Esophagus squamous epithelium (tissue), 5 donors: ENCODE data around the gene YBX3. TPM values are rescaled to one million over a fixed set of nuclear protein-coding genes. Genes with fewer than 3 reads are reported as not detected.

Experiments
- DNase-seq: peaks from one replicate; lab custom pipeline; 2025; lab: John Stamatoyannopoulos, UW
- H3K27ac ChIP-seq, 4 donors: fragments of 200-600 bp; sonication (generic); one replicate each; pipeline ENCODE4 v1.5.1; 2016 to 2019; ENCODE audit warnings: mild to moderate bottlenecking in 1 of 4
- H3K27me3 ChIP-seq, 4 donors: fragments of 200-600 bp; sonication (generic); 1 replicate in 3 of 4; 2 replicates in 1 of 4; pipeline versions ENCODE4 v1.5.1 to v1.6.0; 2017 to 2021; ENCODE audit warnings: antibody characterized with exemption in 1 of 4
- H3K36me3 ChIP-seq, 3 donors: fragments of 200-600 bp; sonication (generic); one replicate each; pipeline ENCODE4 v1.5.1; 2016 to 2019
- H3K4me1 ChIP-seq, 3 donors: fragments of 200-600 bp; sonication (generic); one replicate each; pipeline ENCODE4 v1.5.1; 2017 to 2019
- H3K4me3 ChIP-seq, 4 donors: fragments of 200-600 bp; sonication (generic); 1 replicate in 3 of 4; 2 replicates in 1 of 4; pipeline ENCODE4 v1.5.1; 2016 to 2019; ENCODE audit warnings: mild to moderate bottlenecking in 2 of 4, moderate library complexity in 1 of 4
- H3K9me3 ChIP-seq, 3 donors: fragments of 200-600 bp; sonication (generic); one replicate each; pipeline ENCODE4 v1.5.1; 2016 to 2019
- POLR2A ChIP-seq, 4 donors: fragments of 450-650 bp; IDR thresholded peaks; one replicate each; pipeline ENCODE4 v1.6.1; 2017; ENCODE audit warnings: antibody characterized with exemption in 4 of 4, mild to moderate bottlenecking in 4 of 4, moderate library complexity in 3 of 4
- WGBS, 2 donors: methylation state at CpG; one replicate each; pipeline ENCODE4 v1.1.5; 2018; 5-methylcytosine and 5-hydroxymethylcytosine counted together
- intact Hi-C: fragments of 100-400 bp; cut with DNase I; formaldehyde crosslinking; loops from one replicate; pipeline ENCODE4 v1.15.0; 2022
- total RNA-seq, 4 donors: library from RNA; depleted of rRNA; stranded (reverse); fragments of >200 nt; gene quantifications; one replicate each; pipeline ENCODE4 v1.1.0, GENCODE V29; 2016
- TF ChIP-seq, protein P1 (sequence below), 6 experiments: fragments of 450-650 bp in 4 of 6; fragments of 200-600 bp in 2 of 6; sonication (generic) in 2 of 6; IDR thresholded peaks; one replicate each; pipeline ENCODE4 v1.5.1; 2016 to 2019; ENCODE audit warnings: antibody characterized with exemption in 6 of 6, mild to moderate bottlenecking in 4 of 6, moderate library complexity in 4 of 6
- donor health status: DM: yes; HTN: yes; CAD: no.

The YBX3 gene
- total RNA-seq, 4 donors from 2014 or later = 318 to 484 (median 370) TPM

DNA sequence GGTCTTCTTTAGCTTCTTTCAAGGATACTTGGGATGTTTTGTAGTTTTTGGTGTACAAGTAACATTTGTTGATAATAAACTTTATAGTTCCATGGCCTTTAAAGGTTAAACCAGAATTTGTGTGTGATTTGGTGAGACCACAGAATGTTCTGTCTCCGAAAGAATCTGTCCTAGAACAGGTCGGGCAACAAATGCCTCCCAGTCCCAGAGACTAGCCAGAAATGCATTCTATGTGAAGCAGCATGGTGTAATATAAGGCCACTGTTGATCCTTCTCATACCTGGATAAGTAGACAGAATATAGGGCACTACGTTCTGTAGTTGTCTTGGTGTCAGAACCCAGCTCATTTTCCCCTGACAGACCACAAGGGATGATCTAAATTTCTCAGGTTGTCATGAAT is 59.3 kb downstream of the YBX3 start:
- no peak for DNase-seq
- Histone ChIP-seq H3K4me1 (peaks cover 0 to 14% (median 0%) of the 10 kb centered on the region in 3 donors), H3K9me3 (no peaks in the 10 kb centered on the region), H3K27me3 (no peaks in the 10 kb centered on the region), H3K4me3 (no peak overlapping the region), H3K27ac (no peak overlapping the region), H3K36me3 (no peaks in the 10 kb centered on the region)
- 61 to 88% methylated on average over 3 of the region's 3 CpGs for WGBS, 2 donors
- intact Hi-C loops = no loop called here
- TF ChIP-seq, protein P1, sequence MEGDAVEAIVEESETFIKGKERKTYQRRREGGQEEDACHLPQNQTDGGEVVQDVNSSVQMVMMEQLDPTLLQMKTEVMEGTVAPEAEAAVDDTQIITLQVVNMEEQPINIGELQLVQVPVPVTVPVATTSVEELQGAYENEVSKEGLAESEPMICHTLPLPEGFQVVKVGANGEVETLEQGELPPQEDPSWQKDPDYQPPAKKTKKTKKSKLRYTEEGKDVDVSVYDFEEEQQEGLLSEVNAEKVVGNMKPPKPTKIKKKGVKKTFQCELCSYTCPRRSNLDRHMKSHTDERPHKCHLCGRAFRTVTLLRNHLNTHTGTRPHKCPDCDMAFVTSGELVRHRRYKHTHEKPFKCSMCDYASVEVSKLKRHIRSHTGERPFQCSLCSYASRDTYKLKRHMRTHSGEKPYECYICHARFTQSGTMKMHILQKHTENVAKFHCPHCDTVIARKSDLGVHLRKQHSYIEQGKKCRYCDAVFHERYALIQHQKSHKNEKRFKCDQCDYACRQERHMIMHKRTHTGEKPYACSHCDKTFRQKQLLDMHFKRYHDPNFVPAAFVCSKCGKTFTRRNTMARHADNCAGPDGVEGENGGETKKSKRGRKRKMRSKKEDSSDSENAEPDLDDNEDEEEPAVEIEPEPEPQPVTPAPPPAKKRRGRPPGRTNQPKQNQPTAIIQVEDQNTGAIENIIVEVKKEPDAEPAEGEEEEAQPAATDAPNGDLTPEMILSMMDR (IDR thresholded peaks at IDR 0.05) = no peak
- no peak for TF ChIP-seq POLR2A (IDR thresholded peaks at IDR 0.05)

DNA sequence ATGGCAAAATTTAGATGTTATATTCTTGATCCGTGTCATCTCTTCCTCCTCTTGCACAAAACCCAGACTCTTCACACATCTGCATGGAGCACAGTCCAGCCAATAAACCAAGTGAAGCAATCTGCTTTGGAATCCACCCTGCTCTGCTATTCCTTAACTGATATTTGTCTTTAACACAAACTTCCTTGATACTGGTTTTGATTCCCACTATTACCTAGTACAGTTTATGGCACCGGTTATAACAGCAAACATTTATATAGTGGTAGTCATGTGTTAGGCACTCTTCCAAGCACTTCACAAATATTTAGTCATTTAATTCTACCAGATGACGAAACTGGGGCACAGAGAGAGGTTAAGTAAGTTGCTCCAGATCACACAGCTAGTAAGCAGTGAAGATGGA is 61.8 kb downstream of the YBX3 start:
- Histone ChIP-seq H3K4me1 (no peaks in the 10 kb centered on the region), H3K36me3 (no peaks in the 10 kb centered on the region), H3K9me3 (no peaks in the 10 kb centered on the region), H3K27me3 (no peaks in the 10 kb centered on the region), H3K4me3 (no peak overlapping the region), H3K27ac (no peak overlapping the region)
- 52 to 55% methylated on average over 3 of the region's 3 CpGs for WGBS, 2 donors
- intact Hi-C loops = no loop called here
- TF ChIP-seq, protein P1 (IDR thresholded peaks at IDR 0.05) = no peak
- no peak for TF ChIP-seq POLR2A (IDR thresholded peaks at IDR 0.05)
- no peak for DNase-seq

DNA sequence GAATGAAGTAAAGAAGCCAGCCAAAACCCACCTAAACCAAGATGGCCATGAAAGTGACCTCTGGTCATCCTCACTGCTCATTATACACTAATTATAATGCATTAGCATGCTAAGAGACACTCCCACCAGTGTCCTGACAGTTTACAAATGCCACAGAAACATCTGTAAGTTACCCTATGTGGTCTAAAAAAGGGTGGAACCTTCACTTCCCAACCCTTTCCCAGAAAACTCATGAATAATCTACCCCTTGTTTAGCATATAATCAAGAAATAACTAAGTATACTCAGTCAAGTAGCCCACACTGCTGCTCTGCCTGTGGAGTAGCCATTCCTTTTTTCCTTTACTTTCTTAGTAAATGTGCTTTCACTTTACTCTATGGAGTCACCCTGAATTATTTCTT is 69.1 kb downstream of the YBX3 start:
- no peak for TF ChIP-seq POLR2A (IDR thresholded peaks at IDR 0.05)
- TF ChIP-seq, protein P1 (IDR thresholded peaks at IDR 0.05) = no peak
- no peak for DNase-seq
- Histone ChIP-seq H3K9me3 (no peaks in the 10 kb centered on the region), H3K4me1 (no peaks in the 10 kb centered on the region), H3K4me3 (no peak overlapping the region), H3K36me3 (no peaks in the 10 kb centered on the region), H3K27ac (no peak overlapping the region), H3K27me3 (no peaks in the 10 kb centered on the region)
- intact Hi-C loops = no loop called here

- no peak for DNase-seq
- TF ChIP-seq POLR2A (IDR thresholded peaks at IDR 0.05) = no peak
- TF ChIP-seq, protein P1 (IDR thresholded peaks at IDR 0.05) = no peak
- Histone ChIP-seq H3K27me3 (no peaks in the 10 kb centered on the region), H3K4me3 (no peak overlapping the region), H3K4me1 (no peaks in the 10 kb centered on the region), H3K27ac (no peak overlapping the region), H3K9me3 (peaks cover 0 to under 1% (median 0%) of the 10 kb centered on the region in 3 donors), H3K36me3 (no peaks in the 10 kb centered on the region)
- intact Hi-C loops = no loop called here
- 67 to 75% methylated on average over 3 of the region's 3 CpGs for WGBS, 2 donors
Measured at GRCh38 chr12:10652192-10652591, 70.9 kb downstream of the YBX3 start.

Other genes starting within 250 kb of the YBX3 start
- under 1 TPM; 0.18 to 0.50 (median 0.30) TPM for gene EIF2S3B, start 217.4 kb downstream of the YBX3 start, total RNA-seq
- 10 to 100 TPM in 2 of 4 donors, 1 to 10 TPM in 2; 5.4 to 25.1 (median 9.8) TPM for gene MAGOHB, start 109.7 kb downstream of the YBX3 start, total RNA-seq
- 10 to 100 TPM in 1 of 4 donors, 1 to 10 TPM in 3; 3.4 to 11.7 (median 8.2) TPM for gene STYK1, start 49.3 kb downstream of the YBX3 start, total RNA-seq
- under 1 TPM in 1 of 4 donors, not detected in 3; 0.40 TPM for gene TAS2R7, start 79.3 kb upstream of the YBX3 start, total RNA-seq
- not detected for gene TAS2R8, start 84.0 kb upstream of the YBX3 start, total RNA-seq
- gene TAS2R9, start 86.8 kb upstream of the YBX3 start, total RNA-seq = under 1 TPM in 1 of 4 donors, not detected in 3; 0.66 TPM
- under 1 TPM in 2 of 4 donors, not detected in 2; 0.26 to 0.38 TPM for gene TAS2R10, start 103.0 kb upstream of the YBX3 start, total RNA-seq
- gene PRR4, start 126.2 kb upstream of the YBX3 start, total RNA-seq = 100 to 1,000 TPM in 1 of 4 donors, 1 to 10 TPM in 1, under 1 TPM in 1, not detected in 1; 0.76 to 159 (median 1.4) TPM
- gene PRH1, start 160.9 kb upstream of the YBX3 start, total RNA-seq = 10 to 100 TPM in 3 of 4 donors, 1 to 10 TPM in 1; 5.3 to 38.5 (median 11.6) TPM
- 1 to 10 TPM in 1 of 4 donors, under 1 TPM in 1, not detected in 2; 0.88 to 2.3 TPM for gene TAS2R13, start 186.2 kb upstream of the YBX3 start, total RNA-seq
- 1 to 10 TPM in 1 of 4 donors, under 1 TPM in 1, not detected in 2; 0.68 to 7.0 TPM for gene PRH2, start 205.9 kb upstream of the YBX3 start, total RNA-seq
- 1 to 10 TPM in 3 of 4 donors, under 1 TPM in 1; 0.80 to 3.2 (median 1.7) TPM for gene TAS2R14, start 215.9 kb upstream of the YBX3 start, total RNA-seq